GM23338 (cell line): ENCODE data around the gene TMEM174. TPM values are rescaled to one million over a fixed set of nuclear protein-coding genes. Genes with fewer than 3 reads are reported as not detected.

Experiments
- ATAC-seq: fragments of 200-7000 bp; cut with Tn5 transposase; 3 replicates; pipeline ENCODE4 v1.9.1; 2020
- DNase-seq: peaks from one replicate; pipeline ENCODE4 v3.0.0-alpha.2; 2015; ENCODE audit warnings: low spot score
- H2AFZ ChIP-seq: fragments of 200-600 bp; sonication (generic); 2 replicates; pipeline ENCODE4 v1.8.0; 2016; ENCODE audit warnings: antibody characterized with exemption, mild to moderate bottlenecking, moderate library complexity
- H3F3A ChIP-seq: fragments of 200-600 bp; sonication (generic); replicated peaks from 2 replicates; pipeline ENCODE4 v1.8.0; 2017; ENCODE audit warnings: antibody characterized with exemption, mixed run types, low read depth
- H3K27ac ChIP-seq: fragments of 200-600 bp; sonication (generic); 2 replicates; pipeline ENCODE4 v1.6.1; 2016; ENCODE audit warnings: low read depth
- H3K27me3 ChIP-seq: fragments of 200-600 bp; sonication (generic); 2 replicates; pipeline ENCODE4 v1.8.0; 2016; ENCODE audit warnings: mild to moderate bottlenecking, mixed run types, moderate library complexity; ENCODE audit not compliant: insufficient read depth
- H3K36me3 ChIP-seq: fragments of 200-600 bp; sonication (generic); 2 replicates; pipeline ENCODE4 v1.8.0; 2016; ENCODE audit warnings: mild to moderate bottlenecking; ENCODE audit not compliant: insufficient read depth
- H3K4me1 ChIP-seq: fragments of 200-600 bp; sonication (generic); 2 replicates; pipeline ENCODE4 v1.8.0; 2016; ENCODE audit warnings: mild to moderate bottlenecking, moderate library complexity; ENCODE audit not compliant: insufficient read depth
- H3K4me2 ChIP-seq: fragments of 200-600 bp; sonication (generic); 2 replicates; pipeline ENCODE4 v1.7.1; 2017; ENCODE audit warnings: mixed run types
- H3K4me3 ChIP-seq: fragments of 200-600 bp; sonication (generic); 2 replicates; pipeline ENCODE4 v1.6.1; 2016; ENCODE audit warnings: mixed run types
- H3K79me2 ChIP-seq: fragments of 200-600 bp; sonication (generic); replicated peaks from 2 replicates; pipeline ENCODE4 v1.8.0; 2017; ENCODE audit warnings: mild to moderate bottlenecking; ENCODE audit not compliant: insufficient read depth
- H3K9me2 ChIP-seq: fragments of 200-600 bp; sonication (generic); 2 replicates; pipeline ENCODE4 v1.8.0; 2017; ENCODE audit not compliant: insufficient read depth
- H4K20me1 ChIP-seq: fragments of 200-600 bp; sonication (generic); replicated peaks from 2 replicates; pipeline ENCODE4 v1.8.0; 2017; ENCODE audit warnings: mild to moderate bottlenecking; ENCODE audit not compliant: insufficient read depth
- H3K27ac Mint-ChIP-seq: 2 replicates; pipeline ENCODE4 v1.8.0; 2020; ENCODE audit warnings: inconsistent platforms, mild to moderate bottlenecking, moderate library complexity, mixed read lengths
- H3K27me3 Mint-ChIP-seq: 3 replicates; pipeline ENCODE4 v1.8.0; 2022; ENCODE audit warnings: low read depth, mild to moderate bottlenecking, moderate library complexity, mixed read lengths, inconsistent platforms; ENCODE audit not compliant: insufficient read depth, poor library complexity
- H3K36me3 Mint-ChIP-seq: 3 replicates; pipeline ENCODE4 v1.8.0; 2021; ENCODE audit warnings: low read depth, mild to moderate bottlenecking, inconsistent platforms, moderate library complexity, mixed read lengths
- H3K4me1 Mint-ChIP-seq: 3 replicates; pipeline ENCODE4 v1.8.0; 2020; ENCODE audit warnings: mild to moderate bottlenecking, inconsistent platforms, mixed read lengths
- H3K4me3 Mint-ChIP-seq: 3 replicates; pipeline ENCODE4 v1.8.0; 2021; ENCODE audit warnings: moderate library complexity, mild to moderate bottlenecking, inconsistent platforms, mixed read lengths
- H3K9me3 Mint-ChIP-seq: 3 replicates; pipeline ENCODE4 v1.8.0; 2020; ENCODE audit warnings: moderate library complexity, mild to moderate bottlenecking, inconsistent platforms, mixed read lengths
- CREB1 ChIP-seq: fragments of 250-450 bp; sonication (Bioruptor Pico); IDR thresholded peaks from 2 replicates; pipeline ENCODE4 v1.5.0; 2020; ENCODE audit warnings: low read depth, mild to moderate bottlenecking, moderate library complexity
- CTCF ChIP-seq, 2 experiments: fragments of 200-600 bp in 1 of 2; sonication (generic) in 1 of 2; conservative IDR thresholded peaks; 2 replicates each; pipeline versions ENCODE4 v1.5.1 to v1.6.1; 2016 to 2017; ENCODE audit warnings: antibody characterized with exemption in 2 of 2, low read depth in 2 of 2, mild to moderate bottlenecking in 2 of 2, moderate library complexity in 1 of 2
- ETS1 ChIP-seq: IDR thresholded peaks from 2 replicates; pipeline ENCODE4 v1.6.1; 2016; ENCODE audit warnings: antibody characterized with exemption
- EZH2 ChIP-seq: fragments of 200-600 bp; sonication (generic); IDR thresholded peaks from one replicate; pipeline ENCODE4 v1.8.0; 2017; ENCODE audit warnings: antibody characterized with exemption, mild to moderate bottlenecking, low read depth; ENCODE audit not compliant: unreplicated experiment
- EZH2phosphoT487 ChIP-seq: fragments of 200-600 bp; sonication (generic); IDR thresholded peaks from one replicate; pipeline ENCODE4 v1.8.1; 2018; ENCODE audit warnings: antibody characterized with exemption; ENCODE audit not compliant: unreplicated experiment
- JUNB ChIP-seq: IDR thresholded peaks from one replicate; pipeline ENCODE4 v1.6.1; 2016; ENCODE audit warnings: antibody characterized with exemption; ENCODE audit not compliant: unreplicated experiment
- NANOG ChIP-seq: IDR thresholded peaks from 2 replicates; pipeline ENCODE4 v1.6.1; 2016; ENCODE audit warnings: antibody characterized with exemption, borderline replicate concordance
- POLR2AphosphoS5 ChIP-seq: IDR thresholded peaks from 2 replicates; pipeline ENCODE4 v1.6.1; 2016; ENCODE audit warnings: antibody characterized with exemption, low read depth
- REST ChIP-seq: IDR thresholded peaks from one replicate; pipeline ENCODE4 v1.6.1; 2018; ENCODE audit warnings: antibody characterized with exemption; ENCODE audit not compliant: unreplicated experiment
- STAT1 ChIP-seq: IDR thresholded peaks from one replicate; pipeline ENCODE4 v1.6.1; 2016; ENCODE audit warnings: antibody characterized with exemption; ENCODE audit not compliant: unreplicated experiment
- ZNF114 ChIP-seq: fragments of 250-450 bp; sonication (Bioruptor Pico); IDR thresholded peaks from 2 replicates; pipeline ENCODE4 v1.5.0; 2020; ENCODE audit warnings: mild to moderate bottlenecking, moderate library complexity
- ZNF331 ChIP-seq: fragments of 250-450 bp; sonication (Bioruptor Pico); IDR thresholded peaks from 2 replicates; pipeline ENCODE4 v1.5.0; 2020; ENCODE audit warnings: low read depth, mild to moderate bottlenecking, moderate library complexity
- ZNF462 ChIP-seq: fragments of 250-450 bp; sonication (Bioruptor Pico); IDR thresholded peaks from 2 replicates; pipeline ENCODE4 v1.5.0; 2020; ENCODE audit warnings: mild to moderate bottlenecking, moderate library complexity
- polyA plus RNA-seq: library from polyadenylated mRNA; unstranded; fragments of >200 nt; fragmentation: Nextera tagmentation; extraction: Ambion mirVana; gene quantifications from 2 replicates; pipeline ENCODE4 v1.2.1, GENCODE V29; 2016
- total RNA-seq: library from RNA; depleted of rRNA; stranded (reverse); fragments of >200 nt; shearing (Covaris generic); gene quantifications from 2 replicates; pipeline ENCODE4 v1.2.3, GENCODE V29; 2014

Gene TMEM174
- total and polyA plus RNA-seq, 2 experiments from 2014 or later: not detected

GRCh38 chr5:73221726-73222125 is 48.7 kb downstream of the TMEM174 start:
- H3K4me1 Mint-ChIP-seq: no peaks in the 10 kb centered on the region
- no peak overlapping the region for H3K27ac ChIP-seq
- no peaks in the 10 kb centered on the region for H3K36me3 ChIP-seq
- no peak overlapping the region for H3K27ac Mint-ChIP-seq
- H3K27me3 Mint-ChIP-seq: peaks cover 32% of the 10 kb centered on the region
- no peak for ATAC-seq
- no peak for TF ChIP-seq ZNF331 (CRISPR knock-in tag)
- no peak for TF ChIP-seq ZNF462 (CRISPR knock-in tag)
- no peak for TF ChIP-seq STAT1
- TF ChIP-seq ETS1: no peak
- TF ChIP-seq CREB1 (CRISPR knock-in tag): no peak
- no peak for TF ChIP-seq ZNF114
- no peak for TF ChIP-seq NANOG
- TF ChIP-seq REST: no peak
- TF ChIP-seq EZH2: no peak
- no peak for TF ChIP-seq JUNB
- TF ChIP-seq POLR2AphosphoS5: no peak
- no peak for TF ChIP-seq EZH2phosphoT487
- no peak for TF ChIP-seq CTCF (conservative IDR thresholded peaks at IDR 0.05; ENCODE audit: low read depth in 2 of 2)
- H3K4me3 Mint-ChIP-seq: no peak overlapping the region
- no peaks in the 10 kb centered on the region for H3K9me2 ChIP-seq
- no peaks in the 10 kb centered on the region for H3K36me3 Mint-ChIP-seq
- no peak overlapping the region for H2AFZ ChIP-seq
- H3F3A ChIP-seq: no peaks in the 10 kb centered on the region
- peaks cover 76% of the 10 kb centered on the region for H3K27me3 ChIP-seq
- no peaks in the 10 kb centered on the region for H3K79me2 ChIP-seq
- no peaks in the 10 kb centered on the region for H3K9me3 Mint-ChIP-seq
- H3K4me2 ChIP-seq: no peak overlapping the region
- DNase-seq: no peak
- no peak overlapping the region for H3K4me3 ChIP-seq
- no peaks in the 10 kb centered on the region for H3K4me1 ChIP-seq
- no peaks in the 10 kb centered on the region for H4K20me1 ChIP-seq
